Measurements from ENCODE around the gene DHRS4L2.
"Not testable (repeated sequence)": the region's sequence is repeated elsewhere in the genome, so short reads cannot be mapped to it uniquely, and the experiment has no call there.

DNA sequence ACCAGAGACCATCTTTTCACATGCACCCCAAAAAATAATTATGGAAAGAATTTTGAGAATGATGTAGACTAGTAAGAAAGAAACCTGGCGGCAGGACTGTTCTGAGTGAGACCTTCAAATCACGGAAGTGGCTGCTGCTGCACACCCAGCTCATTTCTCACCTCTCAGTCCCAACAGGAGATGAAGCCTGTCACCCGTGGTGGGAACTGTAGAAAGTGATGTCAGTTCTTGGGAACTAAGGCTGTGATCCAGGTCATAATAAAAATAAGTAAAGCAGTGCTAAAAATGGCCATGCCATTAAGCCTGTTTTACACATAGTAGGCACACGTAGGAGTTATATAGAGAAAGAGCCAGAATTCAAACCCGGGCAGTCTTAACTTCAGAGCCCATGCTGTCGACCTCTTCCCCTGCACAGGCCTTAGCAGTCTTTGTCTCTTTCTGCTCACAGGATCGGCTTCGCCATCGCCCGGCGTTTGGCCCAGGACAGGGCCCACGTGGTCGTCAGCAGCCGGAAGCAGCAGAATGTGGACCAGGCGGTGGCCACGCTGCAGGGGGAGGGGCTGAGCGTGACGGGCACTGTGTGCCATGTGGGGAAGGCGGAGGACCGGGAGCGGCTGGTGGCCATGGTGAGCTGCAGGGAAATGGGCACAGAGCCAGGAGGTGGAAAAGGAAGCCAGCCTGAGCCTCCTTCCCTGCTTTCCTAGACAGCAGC, 1.2 kb downstream of the DHRS4L2 start:
- TF ChIP-seq CTCF (IDR thresholded peaks at IDR 0.05); EP300 (IDR thresholded peaks at IDR 0.05); POLR2A (IDR thresholded peaks at IDR 0.05; ENCODE audit: low read depth); POLR2AphosphoS5 (IDR thresholded peaks at IDR 0.05): not testable (repeated sequence)
